ENCODE measurements around the gene ADAM19.

The ADAM19 gene

DNA sequence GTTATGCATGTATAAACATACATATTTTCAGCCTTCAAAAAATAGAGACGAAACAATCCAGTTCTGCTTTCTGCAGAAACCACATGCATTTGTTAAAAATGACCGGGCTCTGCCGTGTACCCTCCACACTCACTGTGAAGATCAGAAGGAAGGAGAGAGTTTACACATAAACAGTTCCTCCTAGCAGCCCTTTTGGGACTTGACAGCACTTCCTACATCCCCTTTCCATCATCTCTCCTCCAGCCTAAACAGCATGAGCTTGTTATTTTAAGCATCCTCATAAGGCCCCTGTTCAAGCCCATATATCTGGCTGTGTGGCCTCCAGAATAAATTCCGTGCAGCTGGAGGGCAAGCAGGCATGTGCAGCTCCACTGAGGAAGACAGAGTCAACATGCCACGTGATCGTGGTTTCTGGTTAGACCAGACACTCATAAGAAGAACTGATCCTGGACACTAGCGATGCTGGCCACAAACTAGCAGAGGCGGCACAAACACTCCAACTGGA is 73.4 kb downstream of the ADAM19 start:
- no peaks in the 10 kb centered on the region for H3K27me3 ChIP-seq (ENCODE audit: control insufficient read depth in 1 of 2, insufficient read depth in 1 of 2, low read length in 2 of 2)
- H4K8ac ChIP-seq (ENCODE audit: low read length) = no peak overlapping the region
- DNase-seq = peak; percentile 51
- no peak overlapping the region for H3K27ac ChIP-seq (ENCODE audit: low read length, poor library complexity, severe bottlenecking)
- H3K79me1 ChIP-seq (replicated peaks; ENCODE audit: low read length, poor library complexity, severe bottlenecking) = peaks cover 40% of the 10 kb centered on the region
- 63% methylated on average over 7 of the region's 8 CpGs for WGBS
- no peak overlapping the region for H2AFZ ChIP-seq (ENCODE audit: low read depth, low read length)
- H3K23ac ChIP-seq (ENCODE audit: low read length in 2 of 2) = no peak overlapping the region
- no peak overlapping the region for H3K4me2 ChIP-seq (ENCODE audit: low read length, poor library complexity, severe bottlenecking)
- H3K4me3 ChIP-seq (ENCODE audit: insufficient read depth in 1 of 2, low read depth in 1 of 2, low read length in 2 of 2) = no peak overlapping the region
- H2AK5ac ChIP-seq (ENCODE audit: low read length, severe bottlenecking) = no peak overlapping the region
- H3K4me1 ChIP-seq (ENCODE audit: control insufficient read depth, insufficient read depth, low read depth, low read length) = peaks cover 9% of the 10 kb centered on the region
- H3K9ac ChIP-seq (ENCODE audit: low read length) = no peak overlapping the region
- H3K4ac ChIP-seq (ENCODE audit: low read depth in 1 of 2, low read length in 2 of 2) = no peak overlapping the region
- H3K14ac ChIP-seq (ENCODE audit: low read length in 2 of 2) = no peak overlapping the region
- H2BK12ac ChIP-seq (ENCODE audit: low read length in 2 of 2) = no peak overlapping the region
- H3K18ac ChIP-seq (ENCODE audit: low read depth in 1 of 2, low read length in 2 of 2) = no peak overlapping the region
- peaks cover 15 to 58% of the 10 kb centered on the region in 2 experiments for H3K36me3 ChIP-seq (ENCODE audit: control insufficient read depth in 1 of 2, insufficient read depth in 2 of 2, low read depth in 1 of 2, low read length in 2 of 2)
- H2BK120ac ChIP-seq (ENCODE audit: low read depth, low read length) = no peak overlapping the region
- H3K9me3 ChIP-seq (ENCODE audit: control insufficient read depth, low read length) = no peaks in the 10 kb centered on the region
- no peak overlapping the region for H2BK5ac ChIP-seq (ENCODE audit: low read depth, low read length, poor library complexity, severe bottlenecking)
- H2BK15ac ChIP-seq (ENCODE audit: low read depth, poor library complexity, severe bottlenecking) = no peak overlapping the region
- no peak overlapping the region for H4K91ac ChIP-seq (ENCODE audit: low read length)

DNA sequence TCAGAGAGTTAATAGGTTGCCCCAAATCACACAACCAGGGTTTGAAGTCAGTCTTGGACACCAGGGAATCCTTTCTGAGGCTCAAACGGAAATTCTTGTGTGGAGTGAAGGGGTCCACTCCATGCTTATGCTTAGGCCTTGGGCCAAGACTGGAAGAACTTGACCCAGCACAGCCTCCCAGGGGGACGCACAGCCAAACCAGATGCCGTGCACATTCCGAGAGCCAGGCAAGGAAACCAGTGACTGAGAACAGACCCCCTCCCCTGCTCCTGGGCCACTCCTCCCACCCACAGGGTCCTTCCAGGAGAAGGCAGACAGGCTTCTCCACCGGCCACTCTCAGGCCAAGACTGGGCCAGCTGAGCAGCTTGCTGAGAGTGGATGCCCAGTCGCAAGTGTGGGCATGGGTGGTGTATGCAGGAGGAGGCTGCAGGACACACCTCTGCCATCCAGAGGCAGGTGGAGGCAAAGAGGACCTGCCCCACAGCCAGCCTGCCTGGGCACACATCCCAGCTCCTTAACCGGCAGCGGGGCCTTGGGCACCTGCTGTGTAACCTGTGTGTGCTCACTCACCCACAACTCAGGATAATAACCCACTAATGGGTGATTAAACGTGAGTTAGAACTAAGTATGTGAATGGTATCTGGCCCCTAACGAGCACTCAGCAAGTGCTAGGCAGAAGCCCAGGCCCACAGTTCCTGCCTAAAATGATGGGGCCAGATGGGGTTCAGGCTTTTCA is 77.5 kb downstream of the ADAM19 start:
- Histone ChIP-seq H3K4ac (ENCODE audit: low read depth in 1 of 2, low read length in 2 of 2) (no peak overlapping the region), H3K4me1 (ENCODE audit: control insufficient read depth, insufficient read depth, low read depth, low read length) (peaks cover 1% of the 10 kb centered on the region), H3K9me3 (ENCODE audit: control insufficient read depth, low read length) (no peaks in the 10 kb centered on the region), H2BK5ac (ENCODE audit: low read depth, low read length, poor library complexity, severe bottlenecking) (no peak overlapping the region), H4K8ac (ENCODE audit: low read length) (no peak overlapping the region), H2BK12ac (ENCODE audit: low read length in 2 of 2) (peak overlapping the region in 1 of 2 experiments; percentile 11), H4K91ac (ENCODE audit: low read length) (no peak overlapping the region), H2BK120ac (ENCODE audit: low read depth, low read length) (no peak overlapping the region), H3K36me3 (ENCODE audit: control insufficient read depth in 1 of 2, insufficient read depth in 2 of 2, low read depth in 1 of 2, low read length in 2 of 2) (peaks cover 15 to 63% of the 10 kb centered on the region in 2 experiments), H2BK15ac (ENCODE audit: low read depth, poor library complexity, severe bottlenecking) (no peak overlapping the region), H3K18ac (ENCODE audit: low read depth in 1 of 2, low read length in 2 of 2) (no peak overlapping the region), H2AK5ac (ENCODE audit: low read length, severe bottlenecking) (no peak overlapping the region), H3K23ac (ENCODE audit: low read length in 2 of 2) (no peak overlapping the region), H3K27me3 (ENCODE audit: control insufficient read depth in 1 of 2, insufficient read depth in 1 of 2, low read length in 2 of 2) (no peaks in the 10 kb centered on the region), H3K79me1 (replicated peaks; ENCODE audit: low read length, poor library complexity, severe bottlenecking) (peaks cover 33% of the 10 kb centered on the region), H3K4me2 (ENCODE audit: low read length, poor library complexity, severe bottlenecking) (no peak overlapping the region), H3K9ac (ENCODE audit: low read length) (no peak overlapping the region), H3K27ac (ENCODE audit: low read length, poor library complexity, severe bottlenecking) (no peak overlapping the region), H3K4me3 (ENCODE audit: insufficient read depth in 1 of 2, low read depth in 1 of 2, low read length in 2 of 2) (no peak overlapping the region), H3K14ac (ENCODE audit: low read length in 2 of 2) (no peak overlapping the region), H2AFZ (ENCODE audit: low read depth, low read length) (no peak overlapping the region)
- WGBS = 93% methylated on average over 8 of the region's 10 CpGs
- DNase-seq = no peak

GRCh38 chr5:157496864-157497263 is 78.7 kb downstream of the ADAM19 start:
- H2BK5ac ChIP-seq (ENCODE audit: low read depth, low read length, poor library complexity, severe bottlenecking) = no peak overlapping the region
- no peak overlapping the region for H2BK15ac ChIP-seq (ENCODE audit: low read depth, poor library complexity, severe bottlenecking)
- no peak overlapping the region for H3K18ac ChIP-seq (ENCODE audit: low read depth in 1 of 2, low read length in 2 of 2)
- H3K14ac ChIP-seq (ENCODE audit: low read length in 2 of 2) = no peak overlapping the region
- H4K8ac ChIP-seq (ENCODE audit: low read length) = no peak overlapping the region
- DNase-seq = no peak
- no peak overlapping the region for H3K27ac ChIP-seq (ENCODE audit: low read length, poor library complexity, severe bottlenecking)
- no peak overlapping the region for H2AK5ac ChIP-seq (ENCODE audit: low read length, severe bottlenecking)
- no peak overlapping the region for H3K23ac ChIP-seq (ENCODE audit: low read length in 2 of 2)
- H3K36me3 ChIP-seq (ENCODE audit: control insufficient read depth in 1 of 2, insufficient read depth in 2 of 2, low read depth in 1 of 2, low read length in 2 of 2) = peaks cover 18 to 58% of the 10 kb centered on the region in 2 experiments
- no peak overlapping the region for H2BK12ac ChIP-seq (ENCODE audit: low read length in 2 of 2)
- H3K79me1 ChIP-seq (replicated peaks; ENCODE audit: low read length, poor library complexity, severe bottlenecking) = peaks cover 26% of the 10 kb centered on the region
- no peaks in the 10 kb centered on the region for H3K27me3 ChIP-seq (ENCODE audit: control insufficient read depth in 1 of 2, insufficient read depth in 1 of 2, low read length in 2 of 2)
- no peak overlapping the region for H3K4me2 ChIP-seq (ENCODE audit: low read length, poor library complexity, severe bottlenecking)
- no peaks in the 10 kb centered on the region for H3K9me3 ChIP-seq (ENCODE audit: control insufficient read depth, low read length)
- peaks cover 1% of the 10 kb centered on the region for H3K4me1 ChIP-seq (ENCODE audit: control insufficient read depth, insufficient read depth, low read depth, low read length)
- H3K4ac ChIP-seq (ENCODE audit: low read depth in 1 of 2, low read length in 2 of 2) = no peak overlapping the region
- WGBS = 96% methylated on average over 8 of the region's 8 CpGs
- H2AFZ ChIP-seq (ENCODE audit: low read depth, low read length) = no peak overlapping the region
- H4K91ac ChIP-seq (ENCODE audit: low read length) = no peak overlapping the region
- no peak overlapping the region for H3K4me3 ChIP-seq (ENCODE audit: insufficient read depth in 1 of 2, low read depth in 1 of 2, low read length in 2 of 2)
- H2BK120ac ChIP-seq (ENCODE audit: low read depth, low read length) = no peak overlapping the region
- no peak overlapping the region for H3K9ac ChIP-seq (ENCODE audit: low read length)

DNA sequence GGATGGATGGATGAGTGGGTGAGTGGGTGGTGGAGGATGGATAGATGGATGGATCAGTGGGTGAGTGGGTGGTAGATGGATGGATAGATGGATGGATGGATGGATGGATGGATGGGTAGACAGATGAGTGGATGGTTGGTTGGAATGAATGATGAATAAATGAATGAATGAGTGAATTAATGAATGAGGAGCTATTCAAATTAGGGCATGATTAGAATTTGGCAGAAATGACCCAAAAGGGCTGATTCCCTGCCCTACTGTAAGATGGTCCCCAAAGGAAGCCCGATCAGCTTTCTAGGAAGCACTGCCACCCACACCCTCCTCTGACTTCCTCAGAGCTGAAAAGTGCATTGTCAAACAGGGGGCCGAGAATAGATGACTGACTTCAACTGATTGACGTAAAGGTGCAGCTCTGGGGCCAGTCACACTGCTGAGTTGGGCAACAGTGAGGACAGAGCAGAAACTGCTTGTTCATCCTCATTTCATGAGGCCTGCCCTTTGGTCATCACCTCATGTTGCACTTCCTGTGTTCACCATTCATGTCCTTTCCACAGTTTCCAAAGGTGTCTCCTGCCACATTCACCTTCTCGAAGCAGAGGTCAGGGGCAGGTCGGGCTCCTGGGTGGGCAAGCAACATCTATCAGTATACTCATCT is 81.3 kb downstream of the ADAM19 start:
- Histone ChIP-seq H3K9ac (ENCODE audit: low read length) (no peak overlapping the region), H2BK120ac (ENCODE audit: low read depth, low read length) (no peak overlapping the region), H2AFZ (ENCODE audit: low read depth, low read length) (no peak overlapping the region), H3K9me3 (ENCODE audit: control insufficient read depth, low read length) (no peaks in the 10 kb centered on the region), H3K27ac (ENCODE audit: low read length, poor library complexity, severe bottlenecking) (no peak overlapping the region), H2BK15ac (ENCODE audit: low read depth, poor library complexity, severe bottlenecking) (no peak overlapping the region), H3K4me3 (ENCODE audit: insufficient read depth in 1 of 2, low read depth in 1 of 2, low read length in 2 of 2) (no peak overlapping the region), H2BK5ac (ENCODE audit: low read depth, low read length, poor library complexity, severe bottlenecking) (no peak overlapping the region), H3K23ac (ENCODE audit: low read length in 2 of 2) (no peak overlapping the region), H3K36me3 (ENCODE audit: control insufficient read depth in 1 of 2, insufficient read depth in 2 of 2, low read depth in 1 of 2, low read length in 2 of 2) (peaks cover 10 to 46% of the 10 kb centered on the region in 2 experiments), H3K27me3 (ENCODE audit: control insufficient read depth in 1 of 2, insufficient read depth in 1 of 2, low read length in 2 of 2) (no peaks in the 10 kb centered on the region), H4K91ac (ENCODE audit: low read length) (no peak overlapping the region), H3K18ac (ENCODE audit: low read depth in 1 of 2, low read length in 2 of 2) (no peak overlapping the region), H3K14ac (ENCODE audit: low read length in 2 of 2) (no peak overlapping the region), H3K4me2 (ENCODE audit: low read length, poor library complexity, severe bottlenecking) (no peak overlapping the region), H2BK12ac (ENCODE audit: low read length in 2 of 2) (no peak overlapping the region), H3K4ac (ENCODE audit: low read depth in 1 of 2, low read length in 2 of 2) (no peak overlapping the region), H4K8ac (ENCODE audit: low read length) (no peak overlapping the region), H3K4me1 (ENCODE audit: control insufficient read depth, insufficient read depth, low read depth, low read length) (peaks cover 1% of the 10 kb centered on the region), H3K79me1 (replicated peaks; ENCODE audit: low read length, poor library complexity, severe bottlenecking) (peaks cover 19% of the 10 kb centered on the region), H2AK5ac (ENCODE audit: low read length, severe bottlenecking) (no peak overlapping the region)
- 97% methylated on average over 3 of the region's 5 CpGs for WGBS
- DNase-seq = no peak

Data from mesenchymal stem cell (in vitro differentiated cells and primary cell).